Right ventricle myocardium superior (tissue), 1 donor: Measurements from ENCODE around the gene DPP4. TPM values are rescaled to one million over a fixed set of nuclear protein-coding genes. Genes with fewer than 3 reads are reported as not detected.

Experiments used
- ATAC-seq: fragments of 200-7000 bp; cut with Tn5 transposase; one replicate; pipeline ENCODE4 v1.9.1; 2020; ENCODE audit warnings: mild to moderate bottlenecking; ENCODE audit not compliant: poor library complexity
- DNase-seq: peaks from one replicate; pipeline ENCODE4 v3.0.0-alpha.2; 2020
- intact Hi-C: fragments of 100-400 bp; cut with DNase I; formaldehyde crosslinking; loops from one replicate; pipeline ENCODE4 v1.11.2; 2022
- total RNA-seq: library from RNA; stranded (reverse); fragmentation: NEBNext Ultra II Directional; extraction: Animal tissue kit (Norgen Biotek cat#: 25700); gene quantifications from one replicate; pipeline ENCODE4 v1.2.1, GENCODE V29; 2021
- donor health status: DM: no; HTN: yes; CAD: no; lungs with severe emphysema.

The DPP4 gene
- total RNA-seq, 1 donor from 2014 or later = 3.8 TPM

- ATAC-seq = no peak
- DNase-seq = no peak
- intact Hi-C loops = no loop called here
These were observed 126.6 kb downstream of the DPP4 start for GRCh38 chr2:161947406-161947805.

GRCh38 chr2:161946489-161947107, 127.4 kb downstream of the DPP4 start:
- no peak for DNase-seq
- no peak for ATAC-seq
- intact Hi-C loops = no loop called here

GRCh38 chr2:161943011-161943410, 131.0 kb downstream of the DPP4 start:
- ATAC-seq (no peak), DNase-seq (no peak)
- intact Hi-C loops = no loop called here

Other genes with a start within 250 kb of the DPP4 start
- gene GCG, start 78.0 kb upstream of the DPP4 start, total RNA-seq = not detected
- 0.62 TPM for gene FAP, start 169.2 kb upstream of the DPP4 start, total RNA-seq
- gene IFIH1, start 244.5 kb upstream of the DPP4 start, total RNA-seq = 5.3 TPM